Kidney (tissue), 14 donors: ENCODE results near the gene HTT. TPM values are rescaled to one million over a fixed set of nuclear protein-coding genes. Genes with fewer than 3 reads are reported as not detected.

Source experiments
- DNase-seq, 5 donors: peaks; one replicate each; pipeline ENCODE4 v3.0.0-alpha.2; 2013 to 2020
- FAIRE-seq: peaks from 2 replicates; lab custom pipeline; 2012; peaks lifted over from hg19 to GRCh38; lab: Jason Lieb, UNC
- H3K27ac ChIP-seq, 2 donors: one replicate each; pipeline ENCODE4 v1.7.0; 2013; ENCODE audit warnings: low read depth in 2 of 2, low read length in 2 of 2, inconsistent platforms in 1 of 2
- H3K27me3 ChIP-seq: one replicate; pipeline ENCODE4 v1.7.1; 2013; ENCODE audit warnings: low read length, inconsistent platforms; ENCODE audit not compliant: control insufficient read depth, insufficient read depth
- H3K36me3 ChIP-seq, 3 donors: one replicate each; pipeline versions ENCODE4 v1.7.0 to v1.7.1; 2013; ENCODE audit warnings: low read length in 3 of 3, control low read depth in 1 of 3, inconsistent platforms in 1 of 3; ENCODE audit not compliant: insufficient read depth in 3 of 3, control insufficient read depth in 2 of 3
- H3K4me1 ChIP-seq, 3 donors: one replicate each; pipeline versions ENCODE4 v1.7.0 to v1.7.1; 2013; ENCODE audit warnings: low read length in 3 of 3, inconsistent platforms in 1 of 3, low read depth in 1 of 3; ENCODE audit not compliant: control insufficient read depth in 2 of 3, insufficient read depth in 2 of 3
- H3K4me3 ChIP-seq, 3 donors: one replicate each; pipeline versions ENCODE4 v1.7.0 to v1.8.1; 2013; ENCODE audit warnings: low read length in 3 of 3, control low read depth in 1 of 3, inconsistent platforms in 1 of 3
- H3K9ac ChIP-seq, 3 donors: one replicate each; pipeline versions ENCODE4 v1.7.0 to v1.7.1; 2013; ENCODE audit warnings: low read length in 3 of 3, control low read depth in 1 of 3, inconsistent platforms in 1 of 3
- H3K9me3 ChIP-seq, 3 donors: one replicate each; pipeline versions ENCODE4 v1.7.0 to v1.7.1; 2013; ENCODE audit warnings: low read length in 3 of 3, control low read depth in 1 of 3, inconsistent platforms in 1 of 3; ENCODE audit not compliant: control insufficient read depth in 2 of 3, insufficient read depth in 1 of 3
- intact Hi-C: fragments of 100-400 bp; cut with DNase I; formaldehyde crosslinking; loops from one replicate; pipeline ENCODE4 v1.11.1; 2022
- polyA plus RNA-seq: library from polyadenylated mRNA; stranded (reverse); fragments of 350-450 nt; fragmentation: Illumina TruSeq; extraction: RNeasy Lipid Tissue Mini Kit (QIAGEN cat#74804); gene quantifications from one replicate; pipeline ENCODE4 v1.2.3, GENCODE V29; 2014; ENCODE audit warnings: low read depth, low replicate concordance; ENCODE audit not compliant: insufficient read depth
- total RNA-seq: library from RNA; stranded (reverse); fragmentation: NEBNext Ultra II Directional; extraction: Animal tissue kit (Norgen Biotek cat#: 25700); gene quantifications from one replicate; pipeline ENCODE4 v1.2.1, GENCODE V29; 2021
- TF ChIP-seq, protein P1 (sequence below): IDR thresholded peaks from 3 replicates; pipeline ENCODE4 v1.5.1; 2012; ENCODE audit warnings: mild to moderate bottlenecking, moderate library complexity, borderline replicate concordance; ENCODE audit not compliant: insufficient read depth; ENCODE audit errors: extremely low read depth
- donor health status: control.
- donor health status: control.
- donor health status: control.
- donor health status: control.
- donor health status: control.
- donor health status: DM: yes; HTN: yes; CAD: no.
- donor health status: Normal renal cell carcinoma (clear cell type).

HTT gene
- total and polyA plus RNA-seq, 2 donors from 2014 or later = 7.2 to 64.0 TPM

DNA sequence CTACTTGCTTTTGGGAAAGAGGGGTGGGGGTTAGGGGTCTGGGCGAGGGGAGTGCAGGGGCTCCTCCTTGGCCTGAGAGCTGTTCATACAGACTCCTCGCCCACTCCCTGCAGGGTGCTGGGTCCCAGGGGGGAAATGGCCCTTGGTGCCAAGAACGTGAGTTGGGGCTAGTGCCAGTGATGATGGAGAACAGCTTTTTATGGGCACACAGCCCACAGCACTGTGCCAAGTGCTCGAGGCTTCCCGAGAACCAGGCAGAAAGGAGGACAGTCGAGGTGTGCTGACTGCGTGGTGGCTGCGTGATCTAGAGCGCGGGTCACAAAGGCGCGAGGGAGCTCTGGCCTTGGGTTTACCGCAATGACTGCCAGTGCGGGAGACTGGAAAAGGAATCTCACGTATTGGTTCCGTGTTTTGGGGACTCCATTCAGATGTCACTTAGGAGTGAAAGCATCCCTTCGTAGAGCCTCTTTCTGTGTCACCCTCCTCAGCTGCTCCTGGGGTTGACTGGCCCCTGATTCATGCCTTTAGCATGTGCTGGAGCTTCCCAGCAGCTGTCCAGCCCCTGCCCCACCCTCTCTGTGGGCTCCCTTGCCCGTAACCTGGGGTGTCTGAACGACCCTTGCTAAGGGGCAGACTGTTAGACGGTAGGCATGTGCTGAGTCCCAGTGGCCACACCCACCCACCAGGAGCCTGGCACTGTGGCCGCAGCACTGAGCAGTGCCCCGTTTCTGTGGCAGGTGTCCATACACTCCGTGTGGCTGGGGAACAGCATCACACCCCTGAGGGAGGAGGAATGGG lies 153.6 kb downstream of the HTT start:
- FAIRE-seq (no peak), DNase-seq (peak in 1 of 5 donors; percentile 58)
- no peak overlapping the region for H3K4me3 ChIP-seq
- no peaks in the 10 kb centered on the region for H3K4me1 ChIP-seq
- H3K27ac ChIP-seq = no peak overlapping the region
- no peak overlapping the region for H3K9ac ChIP-seq
- H3K36me3 ChIP-seq = peaks cover 9 to 49% (median 48%) of the 10 kb centered on the region in 3 donors
- TF ChIP-seq, protein P1, sequence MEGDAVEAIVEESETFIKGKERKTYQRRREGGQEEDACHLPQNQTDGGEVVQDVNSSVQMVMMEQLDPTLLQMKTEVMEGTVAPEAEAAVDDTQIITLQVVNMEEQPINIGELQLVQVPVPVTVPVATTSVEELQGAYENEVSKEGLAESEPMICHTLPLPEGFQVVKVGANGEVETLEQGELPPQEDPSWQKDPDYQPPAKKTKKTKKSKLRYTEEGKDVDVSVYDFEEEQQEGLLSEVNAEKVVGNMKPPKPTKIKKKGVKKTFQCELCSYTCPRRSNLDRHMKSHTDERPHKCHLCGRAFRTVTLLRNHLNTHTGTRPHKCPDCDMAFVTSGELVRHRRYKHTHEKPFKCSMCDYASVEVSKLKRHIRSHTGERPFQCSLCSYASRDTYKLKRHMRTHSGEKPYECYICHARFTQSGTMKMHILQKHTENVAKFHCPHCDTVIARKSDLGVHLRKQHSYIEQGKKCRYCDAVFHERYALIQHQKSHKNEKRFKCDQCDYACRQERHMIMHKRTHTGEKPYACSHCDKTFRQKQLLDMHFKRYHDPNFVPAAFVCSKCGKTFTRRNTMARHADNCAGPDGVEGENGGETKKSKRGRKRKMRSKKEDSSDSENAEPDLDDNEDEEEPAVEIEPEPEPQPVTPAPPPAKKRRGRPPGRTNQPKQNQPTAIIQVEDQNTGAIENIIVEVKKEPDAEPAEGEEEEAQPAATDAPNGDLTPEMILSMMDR = no peak
- peaks cover 0 to 2% (median 0%) of the 10 kb centered on the region in 3 donors for H3K9me3 ChIP-seq
- intact Hi-C loops = no loop called here
- no peaks in the 10 kb centered on the region for H3K27me3 ChIP-seq

DNA sequence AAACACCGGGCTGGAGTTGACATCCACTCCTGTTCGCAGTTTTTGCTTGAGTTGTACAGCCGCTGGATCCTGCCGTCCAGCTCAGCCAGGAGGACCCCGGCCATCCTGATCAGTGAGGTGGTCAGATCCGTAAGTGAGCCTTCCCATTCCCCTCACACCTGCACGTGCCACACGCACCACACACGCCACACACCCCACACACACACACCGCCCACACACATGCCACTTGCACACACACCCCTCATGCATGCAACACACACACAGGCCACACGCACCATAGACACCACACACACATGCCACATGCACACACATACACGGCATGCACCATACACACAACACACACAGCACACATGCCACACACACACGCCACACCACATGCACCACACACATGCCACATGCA lies 154.4 kb downstream of the HTT start:
- Histone ChIP-seq H3K27ac (no peak overlapping the region), H3K36me3 (peaks cover 9 to 49% (median 42%) of the 10 kb centered on the region in 3 donors), H3K9me3 (peaks cover 0 to 2% (median 0%) of the 10 kb centered on the region in 3 donors), H3K27me3 (no peaks in the 10 kb centered on the region), H3K4me1 (no peaks in the 10 kb centered on the region), H3K4me3 (peak overlapping the region in 1 of 3 donors; percentile 5), H3K9ac (no peak overlapping the region)
- TF ChIP-seq, protein P1 = no peak
- FAIRE-seq (no peak), DNase-seq (peak in 1 of 5 donors; percentile 32)
- intact Hi-C loops = no loop called here

DNA sequence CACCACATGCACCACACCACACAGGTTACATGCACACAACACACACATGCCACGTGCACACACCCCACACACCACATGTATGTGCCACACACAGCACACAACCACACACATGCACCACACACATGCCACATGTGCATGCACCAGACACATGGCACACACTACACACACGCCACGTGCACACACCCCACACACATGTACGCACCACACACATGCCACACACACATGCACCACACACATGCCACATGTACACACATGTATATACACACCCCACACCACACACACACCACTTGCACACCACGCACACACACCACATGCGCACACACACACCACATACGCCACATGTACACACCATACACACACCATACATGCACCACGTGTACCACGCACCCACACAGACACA lies 154.8 kb downstream of the HTT start:
- H3K27me3 ChIP-seq = no peaks in the 10 kb centered on the region
- FAIRE-seq (no peak), DNase-seq (peak in 1 of 5 donors; percentile 42)
- no peak overlapping the region for H3K27ac ChIP-seq
- peak overlapping the region in 1 of 3 donors; percentile 5 for H3K4me3 ChIP-seq
- no peaks in the 10 kb centered on the region for H3K4me1 ChIP-seq
- intact Hi-C loops = no loop called here
- no peak overlapping the region for H3K9ac ChIP-seq
- peaks cover 9 to 45% (median 41%) of the 10 kb centered on the region in 3 donors for H3K36me3 ChIP-seq
- peaks cover 0 to 2% (median 0%) of the 10 kb centered on the region in 3 donors for H3K9me3 ChIP-seq
- TF ChIP-seq, protein P1 = no peak
